Activated CD4-positive, alpha-beta T cell treated with anti-CD3 and anti-CD28 coated beads for 36 hours (primary cell): Measurements from ENCODE around the gene MYOZ1. TPM values are rescaled to one million over a fixed set of nuclear protein-coding genes. Genes with fewer than 3 reads are reported as not detected.

Source experiments
- ATAC-seq: fragments of 200-7000 bp; cut with Tn5 transposase; one replicate; pipeline ENCODE4 v1.10.0; 2021; ENCODE audit warnings: mild to moderate bottlenecking, moderate library complexity
- CTCF ChIA-PET: fragments of 350-600 bp; sonication (Branson Sonifier 250); formaldehyde crosslinking; loops from one replicate; lab custom pipeline; 2021; ENCODE audit warnings: antibody characterized with exemption; lab: Charles Lee
- POLR2A ChIA-PET: fragments of 350-600 bp; sonication (Branson Sonifier 250); formaldehyde crosslinking; loops from one replicate; lab custom pipeline; 2021; ENCODE audit warnings: antibody characterized with exemption, inconsistent platforms; lab: Charles Lee
- DNase-seq: peaks from one replicate; pipeline ENCODE4 v3.0.0-alpha.2; 2020
- H3K27ac Mint-ChIP-seq: one replicate; pipeline ENCODE4 v1.8.0; 2021; ENCODE audit warnings: mixed read lengths
- H3K27me3 Mint-ChIP-seq: one replicate; pipeline ENCODE4 v1.8.0; 2021; ENCODE audit warnings: mixed read lengths
- H3K36me3 Mint-ChIP-seq: one replicate; pipeline ENCODE4 v1.8.0; 2021; ENCODE audit warnings: low read depth, mixed read lengths
- H3K4me1 Mint-ChIP-seq: one replicate; pipeline ENCODE4 v1.8.0; 2021; ENCODE audit warnings: mixed read lengths
- H3K4me3 Mint-ChIP-seq: one replicate; pipeline ENCODE4 v1.8.0; 2021; ENCODE audit warnings: mild to moderate bottlenecking, moderate library complexity, mixed read lengths
- H3K9me3 Mint-ChIP-seq: one replicate; pipeline ENCODE4 v1.8.0; 2021; ENCODE audit warnings: low read depth, mixed read lengths
- intact Hi-C, 2 experiments: fragments of 100-400 bp; cut with DNase I in 1 of 2; cut with micrococcal nuclease in 1 of 2; formaldehyde crosslinking; loops; one replicate each; pipeline versions ENCODE4 v1.14.2 to v1.15.1; 2022 to 2024; cut with DNase I, micrococcal nuclease
- total RNA-seq, 2 experiments: library from RNA; stranded (reverse); gene quantifications; one replicate each; pipeline ENCODE4 v1.2.3, GENCODE V29; 2021

MYOZ1 gene
- total RNA-seq, 2 experiments from 2014 or later = not detected

DNA sequence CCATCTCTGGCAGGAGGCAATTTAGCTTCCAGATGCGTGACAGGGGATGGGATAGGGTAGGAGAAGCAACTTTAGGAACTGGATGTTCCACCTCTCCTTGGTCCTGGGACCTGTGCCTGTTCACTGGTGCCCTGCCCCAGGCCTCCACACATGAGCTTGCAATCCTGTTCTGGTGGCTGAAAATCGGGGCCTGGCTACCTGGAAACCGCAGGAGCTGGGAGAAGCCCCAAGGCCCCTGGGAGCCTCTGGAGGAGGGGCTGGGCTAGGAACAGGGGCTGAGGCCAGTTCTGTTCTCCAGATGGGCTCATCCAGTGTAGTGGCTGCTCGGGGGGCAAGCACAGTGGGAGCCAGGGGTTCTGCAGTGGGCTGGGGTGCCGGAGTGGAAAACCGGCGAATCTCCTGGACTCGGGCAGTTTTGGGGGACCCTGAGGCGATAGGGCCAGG, 5.3 kb upstream of the MYOZ1 start:
- H3K27me3 Mint-ChIP-seq = no peaks in the 10 kb centered on the region
- intact Hi-C loops = no loop called here
- ATAC-seq = no peak
- POLR2A ChIA-PET = no interaction called here
- no peaks in the 10 kb centered on the region for H3K36me3 Mint-ChIP-seq
- no peak overlapping the region for H3K27ac Mint-ChIP-seq
- no peak for DNase-seq
- no peaks in the 10 kb centered on the region for H3K9me3 Mint-ChIP-seq
- CTCF ChIA-PET = interaction anchor here (1.2 to 7.0 kb wide), 2 partner anchors 117 to 413 kb away, joined by 3 to 122 read pairs; no protein-coding TSS in a partner anchor
- no peak overlapping the region for H3K4me3 Mint-ChIP-seq
- H3K4me1 Mint-ChIP-seq = peaks cover 21% of the 10 kb centered on the region

DNA sequence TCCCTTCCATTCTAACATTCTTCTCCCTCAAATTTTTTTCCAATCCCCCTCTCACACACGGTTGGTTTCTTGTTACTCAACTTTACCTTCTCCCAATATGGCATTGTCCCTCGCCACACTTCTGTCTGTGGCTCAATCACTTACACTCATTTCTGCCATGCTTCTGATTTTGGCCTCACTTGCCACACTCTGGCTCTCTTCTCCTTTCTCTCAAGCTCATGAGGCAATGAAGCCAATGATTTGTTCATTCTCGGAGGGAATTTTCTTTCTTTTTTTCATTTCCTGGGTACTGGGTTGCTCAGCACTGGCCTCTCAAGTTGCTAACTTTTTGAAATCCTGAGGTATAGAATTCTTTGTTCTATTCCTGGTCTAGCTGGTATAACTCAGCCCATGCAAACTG, 4.0 kb upstream of the MYOZ1 start:
- Mint-ChIP-seq H3K4me3 (no peak overlapping the region), H3K27me3 (no peaks in the 10 kb centered on the region), H3K27ac (no peak overlapping the region), H3K4me1 (peaks cover 19% of the 10 kb centered on the region), H3K9me3 (no peaks in the 10 kb centered on the region), H3K36me3 (no peaks in the 10 kb centered on the region)
- intact Hi-C loops = no loop called here
- ATAC-seq = no peak
- ChIA-PET CTCF (interaction anchor here (0.7 to 7.0 kb wide), 14 partner anchors 10 to 395 kb away, joined by 3 to 122 read pairs (median 4); partner anchors contain the start of genes SYNPO2L and USP54), POLR2A (interaction anchor here (1.4 kb wide), 1 partner anchor 18 kb away, joined by 3 read pairs; no protein-coding TSS in a partner anchor)
- no peak for DNase-seq

DNA sequence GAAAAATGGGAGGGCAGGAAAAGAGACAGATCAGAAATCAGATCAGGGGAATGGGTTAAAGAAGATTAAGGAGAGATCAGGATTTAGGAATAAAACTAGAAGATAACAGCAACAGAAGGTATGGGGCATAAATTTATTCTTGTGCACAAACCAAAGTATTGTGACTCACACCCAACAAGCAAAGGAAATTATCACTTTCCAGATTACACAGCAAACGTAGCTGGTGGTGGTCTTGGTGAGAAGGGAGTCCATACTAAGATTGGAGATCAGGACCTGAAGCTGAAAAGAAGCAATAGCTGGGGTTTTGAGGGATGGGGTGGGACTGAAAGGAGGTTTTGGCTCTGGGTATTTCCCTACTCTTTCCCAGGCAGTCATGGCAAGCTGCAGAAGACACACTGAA, 3.5 kb upstream of the MYOZ1 start:
- CTCF ChIA-PET = interaction anchor here (0.6 to 7.0 kb wide), 18 partner anchors 9 to 395 kb away, joined by 3 to 122 read pairs (median 4); partner anchors contain the start of genes SYNPO2L and USP54
- ATAC-seq (peak; percentile 40), DNase-seq (no peak)
- Mint-ChIP-seq H3K36me3 (no peaks in the 10 kb centered on the region), H3K9me3 (no peaks in the 10 kb centered on the region), H3K4me3 (no peak overlapping the region), H3K27ac (no peak overlapping the region), H3K4me1 (peaks cover 19% of the 10 kb centered on the region), H3K27me3 (no peaks in the 10 kb centered on the region)
- POLR2A ChIA-PET = interaction anchor here (1.4 kb wide), 1 partner anchor 17 kb away, joined by 3 read pairs; no protein-coding TSS in a partner anchor
- intact Hi-C loops = loop anchor here (1.0 kb wide), 2 partner anchors 115 to 380 kb away; no protein-coding TSS in a partner anchor

DNA sequence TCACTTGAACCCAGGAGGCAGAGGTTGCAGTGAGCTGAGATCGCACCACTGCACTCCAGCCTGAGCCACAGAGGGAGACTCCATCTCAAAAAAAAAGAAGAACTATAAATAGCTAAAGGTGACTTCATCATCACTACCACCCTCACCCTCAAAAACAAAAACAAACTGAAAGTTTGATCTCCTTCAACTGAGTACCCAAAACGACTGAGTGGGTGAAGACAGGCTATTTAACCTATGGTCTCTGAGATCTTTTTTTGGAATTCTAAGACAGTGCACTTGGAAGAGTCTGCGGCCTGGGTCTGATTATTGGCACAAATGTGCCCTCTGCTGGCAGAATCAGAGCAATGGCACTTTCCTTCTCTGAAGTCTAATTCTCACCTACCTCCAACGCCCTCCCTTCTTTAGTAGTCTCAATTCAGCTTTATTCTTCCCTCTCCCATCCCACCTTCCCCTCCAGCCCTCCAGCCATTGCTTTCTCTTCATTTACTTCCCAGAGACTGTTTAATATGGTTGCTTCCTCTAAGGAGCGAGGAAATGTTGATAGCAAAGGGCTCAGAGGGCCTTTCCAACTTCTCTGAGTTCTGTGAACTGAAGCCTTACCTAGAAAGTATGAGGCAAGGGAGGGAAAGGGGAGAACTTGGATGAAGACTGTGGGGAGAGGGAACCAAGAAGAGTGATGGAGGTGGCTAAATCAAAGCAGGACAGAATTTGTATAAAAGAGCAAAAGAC, 2.9 kb upstream of the MYOZ1 start:
- CTCF ChIA-PET = interaction anchor here (0.6 to 7.0 kb wide), 29 partner anchors 9 to 390 kb away, joined by 3 to 122 read pairs (median 3); partner anchors contain the start of genes SYNPO2L and USP54
- Mint-ChIP-seq H3K36me3 (no peaks in the 10 kb centered on the region), H3K27ac (no peak overlapping the region), H3K4me1 (peaks cover 19% of the 10 kb centered on the region), H3K4me3 (no peak overlapping the region), H3K27me3 (no peaks in the 10 kb centered on the region), H3K9me3 (no peaks in the 10 kb centered on the region)
- ATAC-seq (peak; percentile 78), DNase-seq (peak; percentile 64)
- intact Hi-C loops = loop anchor here (1.0 kb wide), 2 partner anchors 115 to 380 kb away; no protein-coding TSS in a partner anchor
- POLR2A ChIA-PET = interaction anchor here (1.4 kb wide), 1 partner anchor 17 kb away, joined by 3 read pairs; no protein-coding TSS in a partner anchor

DNA sequence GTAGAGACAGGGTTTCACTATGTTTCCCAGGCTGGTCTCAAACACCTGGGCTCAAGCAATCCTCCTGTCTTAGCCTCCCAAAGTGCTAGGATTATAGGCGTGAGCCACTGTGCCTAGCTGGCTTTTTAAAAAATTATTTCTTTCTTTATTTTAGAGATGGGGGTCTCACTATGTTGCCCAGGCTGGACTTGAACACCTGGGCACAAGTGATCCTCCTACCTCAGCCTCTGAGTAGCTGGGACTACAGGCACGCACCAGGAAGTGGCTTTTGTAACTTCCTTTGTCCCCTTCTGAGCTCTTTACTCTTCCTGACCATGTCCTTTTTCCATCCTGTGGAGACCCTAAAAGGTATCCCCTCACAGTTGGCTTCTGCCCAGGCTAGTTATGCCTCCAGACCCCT, 2.1 kb upstream of the MYOZ1 start:
- intact Hi-C loops = no loop called here
- Mint-ChIP-seq H3K27ac (no peak overlapping the region), H3K4me3 (no peak overlapping the region), H3K36me3 (no peaks in the 10 kb centered on the region), H3K9me3 (no peaks in the 10 kb centered on the region), H3K27me3 (no peaks in the 10 kb centered on the region), H3K4me1 (peaks cover 19% of the 10 kb centered on the region)
- no peak for DNase-seq
- ChIA-PET CTCF (interaction anchor here (0.6 to 7.0 kb wide), 27 partner anchors 8 to 390 kb away, joined by 3 to 122 read pairs (median 3); partner anchors contain the start of genes SYNPO2L and USP54), POLR2A (no interaction called here)
- no peak for ATAC-seq

DNA sequence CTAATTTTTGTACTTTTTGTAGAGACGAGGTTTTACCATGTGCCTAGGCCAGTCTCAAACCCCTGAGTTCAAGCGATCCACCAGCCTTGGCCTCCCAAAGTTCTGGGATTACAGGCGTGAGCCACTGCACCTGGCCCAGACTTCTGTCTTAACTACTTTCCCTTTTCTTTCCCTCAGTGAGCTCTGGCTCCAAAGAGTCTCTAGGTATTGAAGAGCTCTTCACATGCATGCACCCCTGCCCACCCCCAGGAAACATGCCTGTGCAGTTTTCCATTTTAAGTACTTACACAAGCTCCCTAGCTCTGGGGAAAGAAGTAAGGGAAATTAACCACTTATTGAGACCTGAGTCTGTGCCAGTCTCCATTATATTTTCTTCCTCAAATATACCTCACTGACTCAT, 2.0 kb downstream of the MYOZ1 start:
- CTCF ChIA-PET = interaction anchor here (1.2 kb wide), 1 partner anchor 108 kb away, joined by 3 read pairs; no protein-coding TSS in a partner anchor
- POLR2A ChIA-PET = no interaction called here
- H3K36me3 Mint-ChIP-seq = no peaks in the 10 kb centered on the region
- H3K4me3 Mint-ChIP-seq = no peak overlapping the region
- intact Hi-C loops = no loop called here
- H3K9me3 Mint-ChIP-seq = no peaks in the 10 kb centered on the region
- H3K27ac Mint-ChIP-seq = no peak overlapping the region
- DNase-seq (no peak), ATAC-seq (no peak)
- H3K27me3 Mint-ChIP-seq = no peaks in the 10 kb centered on the region
- H3K4me1 Mint-ChIP-seq = peaks cover 6% of the 10 kb centered on the region

DNA sequence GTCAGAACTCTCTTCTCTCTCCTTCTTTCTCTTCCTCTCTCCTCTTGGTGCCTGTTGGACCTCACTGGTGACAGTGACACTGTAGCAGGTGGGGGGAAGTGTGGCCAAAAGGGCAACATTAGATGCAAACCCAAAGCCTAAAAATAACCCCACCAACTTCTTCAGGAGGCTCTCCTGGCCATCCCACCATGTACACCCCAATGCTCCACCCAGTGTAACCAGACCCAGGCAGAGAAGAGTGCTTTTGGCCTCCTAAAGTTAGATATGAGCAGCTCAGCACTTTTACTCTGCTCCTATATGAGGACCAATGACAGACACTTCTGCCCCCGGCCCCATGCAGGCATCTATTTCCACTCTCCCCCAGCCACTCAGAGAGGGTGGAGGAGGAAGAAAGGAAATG, 5.5 kb downstream of the MYOZ1 start:
- CTCF ChIA-PET = interaction anchor here (0.6 to 1.7 kb wide), 4 partner anchors 8 to 164 kb away, joined by 3 to 8 read pairs (median 3); no protein-coding TSS in a partner anchor
- intact Hi-C loops = no loop called here
- no peak for DNase-seq
- ATAC-seq = no peak
- Mint-ChIP-seq H3K9me3 (no peaks in the 10 kb centered on the region), H3K4me1 (no peaks in the 10 kb centered on the region), H3K36me3 (no peaks in the 10 kb centered on the region), H3K27me3 (no peaks in the 10 kb centered on the region), H3K27ac (no peak overlapping the region), H3K4me3 (no peak overlapping the region)
- POLR2A ChIA-PET = interaction anchor here (0.7 kb wide), 1 partner anchor 22 kb away, joined by 3 read pairs; no protein-coding TSS in a partner anchor

DNA sequence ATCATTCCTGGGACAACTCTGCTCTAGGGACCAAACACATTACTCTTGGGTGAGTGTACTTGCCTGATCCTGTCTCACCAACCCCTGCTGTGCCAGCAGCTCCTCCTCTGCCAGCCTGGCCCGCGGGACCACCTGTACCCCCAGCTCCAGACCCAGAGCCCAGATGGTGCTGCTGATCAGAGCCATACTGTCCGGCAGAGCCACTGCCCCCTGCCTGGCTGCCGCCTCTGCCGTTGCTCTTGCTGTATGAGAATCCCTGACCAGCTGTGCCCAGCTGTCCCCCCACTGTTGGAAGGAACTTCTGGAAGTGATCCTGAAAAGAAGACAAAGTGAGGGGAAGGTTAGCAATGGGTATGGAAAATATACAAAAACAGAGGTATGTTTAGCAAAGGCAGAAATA, 6.9 kb downstream of the MYOZ1 start:
- Mint-ChIP-seq H3K27me3 (no peaks in the 10 kb centered on the region), H3K4me1 (no peaks in the 10 kb centered on the region), H3K4me3 (no peak overlapping the region), H3K36me3 (no peaks in the 10 kb centered on the region), H3K9me3 (no peaks in the 10 kb centered on the region), H3K27ac (no peak overlapping the region)
- DNase-seq = no peak
- ChIA-PET POLR2A (no interaction called here), CTCF (interaction anchor here (0.6 kb wide), 1 partner anchor 20 kb away, joined by 3 read pairs; no protein-coding TSS in a partner anchor)
- ATAC-seq = no peak
- intact Hi-C loops = no loop called here

DNA sequence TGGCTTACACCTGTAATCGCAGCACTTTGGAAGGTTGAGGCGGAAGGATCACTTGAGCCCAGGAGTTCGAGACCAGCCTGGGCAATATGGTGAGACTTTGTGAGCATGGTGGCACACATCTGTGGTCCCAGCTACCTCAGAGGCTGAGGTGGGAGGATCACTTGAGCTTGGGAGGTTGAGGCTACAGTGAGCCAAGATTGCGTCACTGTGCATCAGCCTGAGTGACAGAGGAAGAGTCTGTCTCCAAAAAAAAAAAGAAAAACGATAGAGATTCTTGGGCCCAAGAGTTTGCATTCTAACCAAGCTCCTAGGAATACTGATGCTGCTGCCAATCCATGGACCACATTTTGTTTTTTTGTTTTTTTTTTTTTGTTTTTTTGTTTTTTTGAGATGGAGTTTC, 12.1 kb downstream of the MYOZ1 start:
- ChIA-PET CTCF (interaction anchor here (0.6 to 4.6 kb wide), 4 partner anchors 11 to 215 kb away, joined by 3 to 22 read pairs (median 4); partner anchors contain the start of gene ANXA7), POLR2A (interaction anchor here (0.6 kb wide), 2 partner anchors 532 to 1349 kb away, joined by 3 to 7 read pairs; partner anchors contain the start of gene P4HA1)
- DNase-seq (no peak), ATAC-seq (no peak)
- no peaks in the 10 kb centered on the region for H3K27me3 Mint-ChIP-seq
- H3K4me1 Mint-ChIP-seq = peaks cover 19% of the 10 kb centered on the region
- H3K4me3 Mint-ChIP-seq = no peak overlapping the region
- intact Hi-C loops = loop anchor here in 1 of 2 experiments (5.0 kb wide), 2 partner anchors 143 to 1198 kb away; partner anchors contain the start of gene KAT6B
- no peak overlapping the region for H3K27ac Mint-ChIP-seq
- H3K36me3 Mint-ChIP-seq = peaks cover 5% of the 10 kb centered on the region
- H3K9me3 Mint-ChIP-seq = no peaks in the 10 kb centered on the region

DNA sequence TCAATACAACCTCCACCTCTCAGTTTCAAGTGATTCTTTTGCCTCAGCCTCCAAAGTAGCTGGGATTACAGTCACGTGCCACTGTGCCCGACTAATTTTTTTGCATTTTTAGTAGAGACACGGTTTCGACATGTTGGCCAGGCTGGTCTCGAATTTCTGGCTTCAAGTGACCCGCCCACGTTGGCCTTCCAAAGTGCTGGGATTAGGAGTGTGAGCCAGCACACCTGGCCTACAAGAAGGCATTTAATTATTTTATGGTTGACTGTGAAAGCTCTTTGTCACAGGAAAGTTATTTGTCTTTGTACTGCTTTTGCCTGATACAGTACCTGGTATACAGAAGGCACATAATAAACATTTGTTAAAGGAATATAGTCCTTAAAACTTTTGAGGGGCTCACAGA, 12.9 kb downstream of the MYOZ1 start:
- Mint-ChIP-seq H3K4me1 (peaks cover 19% of the 10 kb centered on the region), H3K9me3 (no peaks in the 10 kb centered on the region), H3K4me3 (no peak overlapping the region), H3K27ac (no peak overlapping the region), H3K36me3 (peaks cover 5% of the 10 kb centered on the region), H3K27me3 (no peaks in the 10 kb centered on the region)
- intact Hi-C loops = loop anchor here in 1 of 2 experiments (5.0 kb wide), 2 partner anchors 144 to 1199 kb away; partner anchors contain the start of gene KAT6B
- POLR2A ChIA-PET = no interaction called here
- CTCF ChIA-PET = interaction anchor here (0.6 to 4.6 kb wide), 3 partner anchors 16 to 218 kb away, joined by 3 to 22 read pairs (median 4); no protein-coding TSS in a partner anchor
- no peak for ATAC-seq
- no peak for DNase-seq

DNA sequence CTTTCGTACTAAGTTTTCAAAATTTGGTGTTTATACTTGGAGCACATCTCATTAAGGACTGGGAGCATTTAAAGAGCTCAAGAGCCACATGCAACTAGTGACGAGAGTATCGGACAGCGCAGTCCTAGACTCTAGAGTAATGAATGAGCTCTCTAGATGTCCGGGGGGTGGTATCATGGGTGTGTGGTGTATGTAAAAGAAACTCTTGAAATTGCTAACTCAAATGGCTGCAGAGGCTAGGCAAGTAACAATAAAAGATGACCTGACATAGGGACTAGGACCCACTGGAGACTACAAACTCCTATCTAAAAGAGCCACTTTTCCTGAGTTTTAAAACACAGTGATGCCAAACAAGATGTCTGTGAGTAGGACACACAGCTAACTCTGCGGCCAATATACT, 14.0 kb downstream of the MYOZ1 start:
- Mint-ChIP-seq H3K9me3 (no peaks in the 10 kb centered on the region), H3K4me3 (peak overlapping the region; percentile 96), H3K27ac (no peak overlapping the region), H3K27me3 (no peaks in the 10 kb centered on the region), H3K4me1 (peaks cover 19% of the 10 kb centered on the region), H3K36me3 (peaks cover 5% of the 10 kb centered on the region)
- CTCF ChIA-PET = interaction anchor here (0.6 to 4.6 kb wide), 2 partner anchors 17 to 1753 kb away, joined by 3 to 22 read pairs; no protein-coding TSS in a partner anchor
- DNase-seq (no peak), ATAC-seq (no peak)
- intact Hi-C loops = loop anchor here in 1 of 2 experiments (5.0 kb wide), 2 partner anchors 145 to 1200 kb away; partner anchors contain the start of gene KAT6B
- POLR2A ChIA-PET = interaction anchor here (0.6 to 1.3 kb wide), 3 partner anchors 17 to 1554 kb away, joined by 3 to 4 read pairs (median 3); partner anchors contain the start of gene P4HA1
